Mammary epithelial cell (primary cell): Measurements from ENCODE around the gene USP20.

Experiments used
- CTCF ChIP-seq, 2 donors: IDR thresholded peaks in 1 of 2; conservative IDR thresholded peaks in 1 of 2; 2 replicates each; pipeline ENCODE4 v1.5.1; 2011 to 2012; ENCODE audit warnings: inconsistent platforms in 2 of 2, low read length in 2 of 2, mild to moderate bottlenecking in 2 of 2, control low read depth in 1 of 2, low read depth in 1 of 2; ENCODE audit not compliant: insufficient read depth in 1 of 2; ENCODE audit errors: extremely low read depth in 1 of 2
- EZH2 ChIP-seq: IDR thresholded peaks from 2 replicates; pipeline ENCODE4 v1.6.1; 2012; ENCODE audit warnings: low read length, inconsistent platforms, borderline replicate concordance

GRCh38 chr9:129785866-129786265 is 49.4 kb upstream of the USP20 start:
- TF ChIP-seq CTCF (conservative IDR thresholded peaks at IDR 0.05 in 1 of 2, IDR thresholded peaks at IDR 0.05 in 1 of 2; ENCODE audit: extremely low read depth in 1 of 2, insufficient read depth in 1 of 2, low read depth in 1 of 2, low read length in 2 of 2) (no peak), EZH2 (no peak)
